ENCODE data around the gene RNF150.

The RNF150 gene

DNA sequence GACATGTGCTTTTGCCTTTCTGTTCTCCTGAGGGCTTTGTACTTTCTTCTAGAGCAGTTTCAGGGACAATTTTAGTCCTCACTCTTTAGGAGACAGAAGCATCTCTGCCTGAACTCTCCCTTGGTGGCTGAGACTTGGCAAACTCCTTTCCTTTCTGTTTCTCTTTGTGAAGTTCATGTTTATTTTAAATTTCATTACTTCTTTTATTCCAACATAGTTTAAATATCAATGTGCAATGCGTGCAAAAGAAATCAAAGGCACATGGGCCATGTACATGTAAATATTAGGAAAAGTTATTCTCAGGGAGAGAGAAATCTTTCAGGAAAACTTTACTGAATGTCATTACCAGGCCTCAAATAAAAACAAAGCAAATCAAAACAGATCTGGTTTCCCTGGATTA is 177.6 kb downstream of the RNF150 start:
- H3K4me1 ChIP-seq (ENCODE audit: control insufficient read depth, low read depth, low read length), result peaks cover 5% of the 10 kb centered on the region

DNA sequence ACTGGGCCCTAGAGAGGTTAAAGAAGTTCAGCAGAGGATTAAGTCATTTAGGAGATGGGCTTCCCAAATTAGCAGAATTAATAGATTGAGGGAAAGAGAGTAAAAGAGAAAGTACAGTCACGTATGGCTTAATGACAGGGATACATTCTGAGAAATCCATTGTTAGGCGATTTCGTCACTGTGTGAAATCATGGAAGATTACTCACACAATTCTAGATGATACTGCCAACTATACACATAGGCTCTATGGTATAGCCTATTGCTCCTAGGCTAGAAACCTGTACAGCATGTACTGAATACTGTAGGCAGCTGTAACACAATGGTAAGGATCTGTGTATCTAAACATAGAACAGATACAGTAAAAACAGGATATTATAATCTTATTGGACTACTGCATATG is 180.6 kb downstream of the RNF150 start:
- H3K9ac ChIP-seq (ENCODE audit: low read length), result no peak overlapping the region
- H3K36me3 ChIP-seq (ENCODE audit: control insufficient read depth, low read depth, low read length), result no peaks in the 10 kb centered on the region

More for the DNA sequence above, 177.6 kb downstream of the RNF150 start:
- H3K27ac ChIP-seq (ENCODE audit: low read length), result no peak overlapping the region
- H3K9me3 ChIP-seq (ENCODE audit: control insufficient read depth, low read depth, low read length), result no peaks in the 10 kb centered on the region
- no peaks in the 10 kb centered on the region for H3K36me3 ChIP-seq (ENCODE audit: control insufficient read depth, low read depth, low read length)
- no peaks in the 10 kb centered on the region for H3K27me3 ChIP-seq (ENCODE audit: control insufficient read depth, insufficient read depth, low read length)
- no peak overlapping the region for H3K9ac ChIP-seq (ENCODE audit: low read length)
- H3K4me3 ChIP-seq (ENCODE audit: low read length), result no peak overlapping the region

GRCh38 chr4:140947506-140947905 is 185.8 kb downstream of the RNF150 start:
- H3K4me1 ChIP-seq (ENCODE audit: control insufficient read depth, low read depth, low read length), result peaks cover under 1% of the 10 kb centered on the region

More for the DNA sequence above, 180.6 kb downstream of the RNF150 start:
- Histone ChIP-seq H3K4me1 (ENCODE audit: control insufficient read depth, low read depth, low read length) (peaks cover 5% of the 10 kb centered on the region), H3K27ac (ENCODE audit: low read length) (no peak overlapping the region), H3K27me3 (ENCODE audit: control insufficient read depth, insufficient read depth, low read length) (no peaks in the 10 kb centered on the region), H3K9me3 (ENCODE audit: control insufficient read depth, low read depth, low read length) (no peaks in the 10 kb centered on the region), H3K4me3 (ENCODE audit: low read length) (no peak overlapping the region)

DNA sequence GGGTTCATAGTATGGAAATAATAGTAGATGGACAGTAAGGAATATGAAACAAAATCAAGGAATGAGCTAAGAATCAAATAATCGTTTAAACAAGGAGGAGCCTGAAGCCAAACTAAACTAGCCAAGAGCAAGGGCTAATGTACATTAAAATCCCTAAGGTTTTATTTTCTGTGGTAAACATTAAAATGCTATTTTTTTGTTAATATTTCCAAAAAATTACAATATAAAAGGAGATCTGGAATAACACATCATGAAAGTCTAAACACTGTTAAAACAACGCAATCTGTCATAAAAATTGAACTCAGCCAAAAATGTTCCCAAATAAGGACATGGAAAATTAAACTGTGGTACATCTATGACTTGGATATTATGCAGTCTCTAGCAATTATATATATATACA is 188.2 kb downstream of the RNF150 start:
- no peaks in the 10 kb centered on the region for H3K9me3 ChIP-seq (ENCODE audit: control insufficient read depth, low read depth, low read length)
- no peak overlapping the region for H3K27ac ChIP-seq (ENCODE audit: low read length)
- no peaks in the 10 kb centered on the region for H3K4me1 ChIP-seq (ENCODE audit: control insufficient read depth, low read depth, low read length)
- H3K9ac ChIP-seq (ENCODE audit: low read length), result no peak overlapping the region
- no peak overlapping the region for H3K4me3 ChIP-seq (ENCODE audit: low read length)
- no peaks in the 10 kb centered on the region for H3K27me3 ChIP-seq (ENCODE audit: control insufficient read depth, insufficient read depth, low read length)
- no peaks in the 10 kb centered on the region for H3K36me3 ChIP-seq (ENCODE audit: control insufficient read depth, low read depth, low read length)

More at GRCh38 chr4:140947506-140947905, 185.8 kb downstream of the RNF150 start:
- H3K4me3 ChIP-seq (ENCODE audit: low read length), result no peak overlapping the region
- no peaks in the 10 kb centered on the region for H3K27me3 ChIP-seq (ENCODE audit: control insufficient read depth, insufficient read depth, low read length)
- H3K36me3 ChIP-seq (ENCODE audit: control insufficient read depth, low read depth, low read length), result no peaks in the 10 kb centered on the region
- no peaks in the 10 kb centered on the region for H3K9me3 ChIP-seq (ENCODE audit: control insufficient read depth, low read depth, low read length)
- H3K27ac ChIP-seq (ENCODE audit: low read length), result no peak overlapping the region
- H3K9ac ChIP-seq (ENCODE audit: low read length), result no peak overlapping the region

DNA sequence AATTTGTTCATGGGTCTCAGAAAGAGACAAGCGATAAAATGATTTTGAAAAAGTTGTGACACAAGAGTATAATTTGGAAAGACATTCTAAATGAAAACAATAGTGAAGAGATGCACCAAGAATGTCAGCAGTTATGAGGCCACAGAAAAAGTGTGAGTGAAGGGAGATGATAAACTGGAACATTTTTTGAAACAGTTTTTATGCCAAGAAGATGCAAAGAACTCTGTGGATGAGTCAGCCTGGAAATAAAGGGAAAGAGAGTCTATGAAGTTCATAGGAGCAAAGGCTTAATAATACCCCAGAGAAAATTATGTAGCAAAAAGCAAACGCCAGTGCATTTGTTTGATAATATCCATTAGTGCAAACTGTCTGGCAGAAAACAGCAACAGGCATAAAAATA is 188.7 kb downstream of the RNF150 start:
- no peak overlapping the region for H3K4me3 ChIP-seq (ENCODE audit: low read length)
- H3K27ac ChIP-seq (ENCODE audit: low read length), result no peak overlapping the region
- no peaks in the 10 kb centered on the region for H3K4me1 ChIP-seq (ENCODE audit: control insufficient read depth, low read depth, low read length)
- H3K9me3 ChIP-seq (ENCODE audit: control insufficient read depth, low read depth, low read length), result no peaks in the 10 kb centered on the region
- no peaks in the 10 kb centered on the region for H3K36me3 ChIP-seq (ENCODE audit: control insufficient read depth, low read depth, low read length)
- H3K9ac ChIP-seq (ENCODE audit: low read length), result no peak overlapping the region
- no peaks in the 10 kb centered on the region for H3K27me3 ChIP-seq (ENCODE audit: control insufficient read depth, insufficient read depth, low read length)

DNA sequence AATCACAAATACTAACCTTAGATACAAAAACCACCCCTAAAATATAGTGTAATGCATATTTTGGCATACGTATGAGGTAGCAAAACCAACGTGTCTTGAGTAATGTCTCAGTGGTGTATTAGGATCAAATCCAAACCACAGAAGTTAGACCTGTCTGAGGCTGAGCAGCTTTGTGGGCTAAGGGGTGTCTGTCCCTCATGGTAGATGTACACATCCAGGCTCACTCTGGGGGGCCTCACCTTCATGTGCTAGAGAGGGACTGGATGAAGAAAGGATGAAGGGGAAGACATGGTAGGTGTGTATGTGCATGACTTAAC is 189.1 kb downstream of the RNF150 start:
- Histone ChIP-seq H3K4me3 (ENCODE audit: low read length) (no peak overlapping the region), H3K27me3 (ENCODE audit: control insufficient read depth, insufficient read depth, low read length) (no peaks in the 10 kb centered on the region), H3K27ac (ENCODE audit: low read length) (no peak overlapping the region), H3K9ac (ENCODE audit: low read length) (no peak overlapping the region), H3K9me3 (ENCODE audit: control insufficient read depth, low read depth, low read length) (no peaks in the 10 kb centered on the region), H3K4me1 (ENCODE audit: control insufficient read depth, low read depth, low read length) (no peaks in the 10 kb centered on the region), H3K36me3 (ENCODE audit: control insufficient read depth, low read depth, low read length) (no peaks in the 10 kb centered on the region)

DNA sequence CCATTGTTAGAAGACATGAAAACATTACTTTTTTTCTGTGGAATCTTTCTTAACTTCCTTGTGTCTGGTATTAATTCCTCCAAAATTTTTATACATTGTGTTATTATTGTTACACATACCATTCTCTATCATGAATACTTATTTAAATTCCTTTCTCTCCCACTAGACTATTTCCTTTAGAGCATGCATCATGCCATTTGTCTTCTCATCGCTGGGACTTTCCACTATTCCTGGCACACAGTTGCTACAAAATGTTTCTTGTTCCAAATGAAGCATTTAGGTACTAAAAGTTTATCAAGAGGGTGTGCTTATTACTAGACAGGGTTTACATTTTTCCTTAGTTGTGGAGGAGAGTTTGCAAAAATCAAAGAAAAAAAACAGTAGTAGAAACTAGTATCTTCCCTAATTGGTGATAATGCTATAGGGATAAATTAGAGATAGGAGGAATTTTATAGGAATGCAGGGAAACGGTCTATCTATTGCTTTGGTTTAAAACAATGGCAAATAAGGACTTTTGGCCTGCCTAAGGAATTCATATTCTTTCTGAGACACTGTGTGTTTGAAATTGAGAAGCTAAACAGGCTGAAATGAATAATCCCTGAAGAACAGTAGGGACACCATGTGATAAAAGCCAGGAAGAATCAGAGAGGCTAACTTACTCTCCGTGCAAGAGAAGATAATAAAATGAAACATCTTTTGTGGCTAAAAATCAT is 189.6 kb downstream of the RNF150 start:
- Histone ChIP-seq H3K27me3 (ENCODE audit: control insufficient read depth, insufficient read depth, low read length) (no peaks in the 10 kb centered on the region), H3K9ac (ENCODE audit: low read length) (no peak overlapping the region), H3K4me1 (ENCODE audit: control insufficient read depth, low read depth, low read length) (no peaks in the 10 kb centered on the region), H3K9me3 (ENCODE audit: control insufficient read depth, low read depth, low read length) (no peaks in the 10 kb centered on the region), H3K36me3 (ENCODE audit: control insufficient read depth, low read depth, low read length) (no peaks in the 10 kb centered on the region), H3K4me3 (ENCODE audit: low read length) (no peak overlapping the region), H3K27ac (ENCODE audit: low read length) (no peak overlapping the region)

GRCh38 chr4:140940589-140940988 is 192.7 kb downstream of the RNF150 start:
- H3K4me1 ChIP-seq (ENCODE audit: control insufficient read depth, low read depth, low read length), result no peaks in the 10 kb centered on the region
- H3K27ac ChIP-seq (ENCODE audit: low read length), result no peak overlapping the region
- no peaks in the 10 kb centered on the region for H3K27me3 ChIP-seq (ENCODE audit: control insufficient read depth, insufficient read depth, low read length)
- no peak overlapping the region for H3K4me3 ChIP-seq (ENCODE audit: low read length)
- no peaks in the 10 kb centered on the region for H3K9me3 ChIP-seq (ENCODE audit: control insufficient read depth, low read depth, low read length)
- H3K9ac ChIP-seq (ENCODE audit: low read length), result no peak overlapping the region
- H3K36me3 ChIP-seq (ENCODE audit: control insufficient read depth, low read depth, low read length), result no peaks in the 10 kb centered on the region

GRCh38 chr4:140937866-140938265 is 195.4 kb downstream of the RNF150 start:
- H3K27ac ChIP-seq (ENCODE audit: low read length), result no peak overlapping the region
- no peak overlapping the region for H3K4me3 ChIP-seq (ENCODE audit: low read length)
- no peaks in the 10 kb centered on the region for H3K4me1 ChIP-seq (ENCODE audit: control insufficient read depth, low read depth, low read length)
- no peaks in the 10 kb centered on the region for H3K9me3 ChIP-seq (ENCODE audit: control insufficient read depth, low read depth, low read length)
- no peaks in the 10 kb centered on the region for H3K27me3 ChIP-seq (ENCODE audit: control insufficient read depth, insufficient read depth, low read length)
- H3K36me3 ChIP-seq (ENCODE audit: control insufficient read depth, low read depth, low read length), result no peaks in the 10 kb centered on the region
- H3K9ac ChIP-seq (ENCODE audit: low read length), result no peak overlapping the region

DNA sequence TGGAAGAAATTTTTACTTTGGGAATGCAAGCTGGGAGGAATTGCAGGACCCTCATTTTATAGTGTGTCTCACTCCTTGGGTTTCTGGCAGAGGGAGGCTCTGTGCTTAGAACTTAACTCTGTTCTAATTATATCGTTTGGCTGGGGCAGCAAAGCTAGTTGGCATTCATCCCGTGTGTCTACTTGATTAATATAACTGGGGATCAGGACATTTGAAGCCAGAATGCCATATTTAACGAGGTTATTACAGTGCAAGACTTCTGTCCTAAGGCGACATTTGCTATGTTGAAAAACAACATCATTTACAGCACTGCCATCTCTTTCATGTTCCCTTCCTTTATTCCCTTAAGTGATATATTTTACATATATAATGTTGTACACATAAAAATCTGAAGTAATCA is 198.0 kb downstream of the RNF150 start:
- Histone ChIP-seq H3K9me3 (ENCODE audit: control insufficient read depth, low read depth, low read length) (no peaks in the 10 kb centered on the region), H3K4me1 (ENCODE audit: control insufficient read depth, low read depth, low read length) (no peaks in the 10 kb centered on the region), H3K4me3 (ENCODE audit: low read length) (no peak overlapping the region), H3K36me3 (ENCODE audit: control insufficient read depth, low read depth, low read length) (no peaks in the 10 kb centered on the region), H3K9ac (ENCODE audit: low read length) (no peak overlapping the region), H3K27me3 (ENCODE audit: control insufficient read depth, insufficient read depth, low read length) (no peaks in the 10 kb centered on the region), H3K27ac (ENCODE audit: low read length) (no peak overlapping the region)

DNA sequence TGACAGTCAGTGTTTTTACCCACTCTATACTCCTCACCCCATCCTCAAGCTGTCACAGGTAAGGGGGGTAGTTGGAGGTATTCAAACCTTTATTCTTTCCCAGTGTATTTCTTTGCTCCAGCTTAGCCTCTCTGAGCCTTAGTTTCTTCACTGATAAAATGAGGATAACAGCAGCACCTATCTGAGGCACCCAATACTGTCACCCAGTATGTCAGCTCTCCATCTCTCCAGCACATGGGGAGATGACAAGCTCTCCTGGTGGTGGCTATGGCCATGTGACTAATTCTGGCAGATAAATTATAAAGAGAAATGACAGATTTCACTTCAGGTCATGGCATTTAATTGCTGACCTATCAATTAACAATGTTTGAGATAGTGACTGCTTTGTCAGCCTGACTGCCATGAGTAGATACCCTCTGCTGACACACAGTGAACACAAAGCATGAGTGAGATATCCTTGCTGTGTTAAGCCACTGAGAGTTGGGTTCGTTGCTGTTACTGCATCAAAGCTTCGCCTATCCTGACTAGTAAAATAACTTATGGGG is 200.7 kb downstream of the RNF150 start:
- H3K9ac ChIP-seq (ENCODE audit: low read length), result no peak overlapping the region
- no peaks in the 10 kb centered on the region for H3K36me3 ChIP-seq (ENCODE audit: control insufficient read depth, low read depth, low read length)
- no peaks in the 10 kb centered on the region for H3K27me3 ChIP-seq (ENCODE audit: control insufficient read depth, insufficient read depth, low read length)
- H3K27ac ChIP-seq (ENCODE audit: low read length), result no peak overlapping the region
- H3K4me1 ChIP-seq (ENCODE audit: control insufficient read depth, low read depth, low read length), result no peaks in the 10 kb centered on the region
- no peaks in the 10 kb centered on the region for H3K9me3 ChIP-seq (ENCODE audit: control insufficient read depth, low read depth, low read length)
- H3K4me3 ChIP-seq (ENCODE audit: low read length), result no peak overlapping the region

- Histone ChIP-seq H3K9ac (ENCODE audit: low read length) (no peak overlapping the region), H3K27ac (ENCODE audit: low read length) (no peak overlapping the region), H3K9me3 (ENCODE audit: control insufficient read depth, low read depth, low read length) (no peaks in the 10 kb centered on the region), H3K4me3 (ENCODE audit: low read length) (no peak overlapping the region), H3K27me3 (ENCODE audit: control insufficient read depth, insufficient read depth, low read length) (no peaks in the 10 kb centered on the region), H3K4me1 (ENCODE audit: control insufficient read depth, low read depth, low read length) (no peaks in the 10 kb centered on the region), H3K36me3 (ENCODE audit: control insufficient read depth, low read depth, low read length) (no peaks in the 10 kb centered on the region)
These were observed 201.4 kb downstream of the RNF150 start for GRCh38 chr4:140931911-140932310.
